AG10803 (cell line): ENCODE data around the gene NUFIP1.

Experiments used
- DNase-seq: peaks from one replicate; pipeline ENCODE4 v3.0.0; 2010; ENCODE audit warnings: low read depth
- H3K4me3 ChIP-seq: 2 replicates; pipeline ENCODE4 v1.5.1; 2011; ENCODE audit warnings: mild to moderate bottlenecking, low read length, control low read depth
- TF ChIP-seq, protein P1 (sequence below): conservative IDR thresholded peaks from 2 replicates; pipeline ENCODE4 v1.5.1; 2011; ENCODE audit warnings: mild to moderate bottlenecking, low read length, control low read depth, inconsistent platforms

The NUFIP1 gene

DNA sequence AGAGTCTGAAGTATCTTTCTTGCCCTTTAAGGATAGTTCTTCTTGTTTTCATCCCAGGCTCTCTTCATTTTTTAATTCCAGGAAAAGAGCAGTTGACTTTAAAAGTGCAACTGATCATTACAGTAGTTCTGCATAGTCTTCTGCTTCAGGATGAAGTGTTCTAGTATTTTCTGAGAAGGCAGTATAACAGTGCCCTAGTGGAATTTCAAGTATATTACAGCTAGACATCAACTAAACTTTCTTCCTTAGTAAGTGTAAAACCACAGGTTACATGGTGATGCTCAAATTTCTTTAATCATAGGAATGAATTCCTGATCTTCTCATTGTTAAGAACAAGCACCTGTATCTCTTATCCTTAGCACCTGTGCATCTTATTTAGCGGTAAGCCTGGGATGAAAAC, 10.9 kb downstream of the NUFIP1 start:
- DNase-seq = no peak
- H3K4me3 ChIP-seq = no peak overlapping the region
- TF ChIP-seq, protein P1, sequence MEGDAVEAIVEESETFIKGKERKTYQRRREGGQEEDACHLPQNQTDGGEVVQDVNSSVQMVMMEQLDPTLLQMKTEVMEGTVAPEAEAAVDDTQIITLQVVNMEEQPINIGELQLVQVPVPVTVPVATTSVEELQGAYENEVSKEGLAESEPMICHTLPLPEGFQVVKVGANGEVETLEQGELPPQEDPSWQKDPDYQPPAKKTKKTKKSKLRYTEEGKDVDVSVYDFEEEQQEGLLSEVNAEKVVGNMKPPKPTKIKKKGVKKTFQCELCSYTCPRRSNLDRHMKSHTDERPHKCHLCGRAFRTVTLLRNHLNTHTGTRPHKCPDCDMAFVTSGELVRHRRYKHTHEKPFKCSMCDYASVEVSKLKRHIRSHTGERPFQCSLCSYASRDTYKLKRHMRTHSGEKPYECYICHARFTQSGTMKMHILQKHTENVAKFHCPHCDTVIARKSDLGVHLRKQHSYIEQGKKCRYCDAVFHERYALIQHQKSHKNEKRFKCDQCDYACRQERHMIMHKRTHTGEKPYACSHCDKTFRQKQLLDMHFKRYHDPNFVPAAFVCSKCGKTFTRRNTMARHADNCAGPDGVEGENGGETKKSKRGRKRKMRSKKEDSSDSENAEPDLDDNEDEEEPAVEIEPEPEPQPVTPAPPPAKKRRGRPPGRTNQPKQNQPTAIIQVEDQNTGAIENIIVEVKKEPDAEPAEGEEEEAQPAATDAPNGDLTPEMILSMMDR = no peak; the same call in 1 of the 2 replicates

DNA sequence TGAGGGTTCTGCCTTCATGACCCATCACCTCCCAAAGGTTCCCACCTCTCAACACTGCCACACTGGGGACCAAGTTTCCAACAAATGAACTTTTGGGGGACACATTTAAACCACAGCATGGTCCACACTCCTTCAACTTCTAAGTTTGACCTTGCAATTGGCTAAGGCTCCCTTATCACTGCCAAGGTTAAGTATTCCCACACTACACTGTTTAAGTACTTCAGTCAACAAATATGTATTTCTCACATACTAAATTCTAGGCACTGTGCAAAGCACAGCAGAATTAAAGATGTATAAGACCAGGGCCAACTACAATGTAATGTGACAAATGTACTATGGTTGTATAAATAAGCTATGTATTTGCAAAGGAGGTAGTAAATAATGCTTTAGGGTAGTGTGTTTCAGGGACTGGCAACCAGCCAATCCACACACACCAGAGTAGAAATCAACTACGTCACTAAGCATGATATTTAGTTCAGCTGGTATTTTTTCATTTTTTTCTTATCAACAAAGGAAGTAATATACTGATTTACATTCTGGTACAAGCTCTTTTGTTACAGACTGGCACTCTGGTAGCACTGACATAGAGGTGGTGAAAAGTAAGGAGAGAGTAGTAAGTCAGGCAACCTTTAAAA, 12.2 kb downstream of the NUFIP1 start:
- H3K4me3 ChIP-seq = no peak overlapping the region
- DNase-seq = no peak
- TF ChIP-seq, protein P1 = no peak

DNA sequence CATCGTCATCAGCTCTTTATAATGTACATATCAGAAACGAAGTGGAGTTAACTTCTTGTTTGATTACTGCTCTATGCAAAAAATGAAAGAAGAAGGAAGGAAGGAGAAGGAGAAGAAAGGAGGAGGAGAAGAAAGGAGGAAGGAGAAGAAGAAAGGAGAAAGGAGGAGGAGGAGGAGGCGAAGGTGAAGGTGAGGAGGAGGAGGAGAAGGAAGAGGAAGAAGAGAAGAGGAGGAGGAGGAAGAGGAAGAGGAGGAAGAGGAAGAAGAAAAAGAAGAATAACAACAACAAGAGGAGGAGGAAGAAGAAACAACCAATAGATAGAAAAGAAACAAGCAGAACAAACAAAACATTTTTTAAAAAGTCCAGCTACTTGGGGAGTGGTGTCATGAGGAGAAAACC, 13.1 kb downstream of the NUFIP1 start:
- TF ChIP-seq, protein P1 = no peak
- DNase-seq = no peak
- no peak overlapping the region for H3K4me3 ChIP-seq

DNA sequence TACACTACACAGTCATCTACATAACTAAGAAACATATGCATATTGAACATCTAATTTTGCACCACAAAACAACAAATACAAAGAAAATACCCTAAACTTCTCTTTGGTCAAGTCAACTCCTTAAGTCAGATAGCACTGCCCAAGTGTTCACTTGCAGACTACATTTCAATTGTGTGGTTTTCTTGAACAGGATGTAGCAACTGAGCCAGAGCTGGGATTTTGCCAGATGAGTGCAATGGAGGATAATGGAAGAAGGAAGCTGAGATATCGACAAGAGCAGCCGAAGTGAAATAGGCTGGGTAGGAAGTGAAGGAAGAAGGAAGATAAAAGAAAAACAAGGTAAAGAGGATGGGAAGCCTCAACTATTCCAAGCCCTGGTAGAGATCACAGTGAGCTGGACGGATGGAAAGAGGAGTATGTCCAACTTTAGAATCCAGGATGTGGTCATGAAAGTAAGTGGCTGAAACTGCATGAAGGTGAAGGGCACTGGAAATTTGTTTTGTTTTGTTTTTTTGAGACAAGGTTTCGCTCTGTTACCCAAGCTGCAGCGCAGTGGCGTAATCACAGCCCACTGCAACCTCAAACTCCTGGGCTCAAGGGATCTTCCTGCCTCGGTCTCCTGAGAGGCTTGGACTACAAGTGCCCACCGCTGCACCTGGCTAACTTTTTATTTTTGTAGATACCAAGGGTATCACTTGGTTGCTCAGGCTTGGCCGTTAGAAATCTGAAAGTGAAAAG, 15.0 kb downstream of the NUFIP1 start:
- DNase-seq = peak; percentile 63
- TF ChIP-seq, protein P1 = no peak
- no peak overlapping the region for H3K4me3 ChIP-seq

DNA sequence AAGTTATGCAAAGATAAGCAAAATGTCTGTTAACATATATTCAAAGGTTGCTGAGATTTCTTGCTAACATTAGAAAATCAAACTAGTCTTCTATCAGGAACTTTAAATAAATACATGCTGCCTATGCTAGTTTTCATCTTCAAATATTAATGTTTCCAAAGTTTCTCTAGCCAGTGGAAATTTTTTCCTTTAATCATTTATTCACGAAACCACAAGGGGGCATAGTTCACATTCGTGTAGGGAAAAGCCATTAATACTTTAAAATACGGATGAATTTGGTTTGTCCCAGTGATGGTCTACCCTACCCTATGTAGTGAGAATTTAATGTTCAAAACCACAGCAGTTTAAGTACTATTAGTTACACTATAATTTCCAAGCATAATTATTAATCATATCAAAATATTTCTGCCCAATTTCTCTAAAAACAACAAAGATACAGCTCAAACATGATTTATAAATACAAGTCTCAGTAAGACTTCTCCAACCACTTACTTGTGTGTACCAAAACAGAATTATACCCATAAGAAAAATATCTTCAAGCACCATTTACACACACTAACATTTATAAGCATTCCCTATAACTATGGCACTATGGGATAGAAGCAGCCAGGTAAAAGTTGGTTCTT, 16.2 kb downstream of the NUFIP1 start:
- no peak overlapping the region for H3K4me3 ChIP-seq
- TF ChIP-seq, protein P1 = peak; percentile 65
- DNase-seq = peak; percentile 30

DNA sequence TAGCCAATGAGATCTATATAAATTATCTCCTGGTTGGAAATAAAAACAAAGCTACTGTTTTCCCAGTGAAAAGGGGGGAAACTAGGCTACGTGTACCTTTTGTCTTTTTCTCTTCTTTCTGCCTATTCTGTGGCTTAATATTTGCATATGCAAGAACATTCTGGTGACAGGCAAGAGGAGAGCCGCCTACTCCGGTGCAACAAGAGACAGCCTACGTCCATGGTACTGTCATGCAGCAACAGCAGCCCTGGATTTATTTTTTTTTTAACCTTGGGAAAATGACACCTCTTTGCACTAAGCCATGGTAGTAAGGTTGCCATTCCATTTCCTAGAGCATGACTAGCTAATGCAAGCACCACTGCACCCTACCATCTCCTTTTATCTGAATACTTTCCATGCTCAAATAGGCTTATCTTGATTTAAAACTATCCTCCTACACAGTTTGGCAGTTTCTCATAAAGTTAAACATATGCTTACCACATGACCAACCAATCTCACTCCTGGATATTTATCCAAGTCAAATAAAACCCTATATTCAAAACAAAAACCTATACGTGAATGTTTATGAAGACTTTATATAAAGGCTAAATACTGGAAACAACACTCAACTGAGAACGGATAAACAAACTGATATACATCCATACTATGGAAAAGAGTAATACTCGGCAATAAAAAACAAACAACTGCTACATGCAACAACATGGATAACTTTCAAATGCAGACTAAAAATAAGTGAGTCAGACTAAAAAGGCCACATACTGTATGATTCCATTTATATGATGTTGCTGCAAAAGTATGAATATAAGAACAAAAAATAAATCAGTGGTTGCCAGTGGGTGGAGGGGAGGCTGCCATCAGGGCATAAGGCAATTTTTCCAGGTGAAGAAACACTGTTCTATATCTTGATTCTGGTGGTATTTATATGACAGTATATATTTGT, 17.3 kb downstream of the NUFIP1 start:
- TF ChIP-seq, protein P1 = no peak
- no peak overlapping the region for H3K4me3 ChIP-seq
- DNase-seq = no peak
